Osteocyte (in vitro differentiated cells): ENCODE results near the gene TRAF3. TPM values are rescaled to one million over a fixed set of nuclear protein-coding genes. Genes with fewer than 3 reads are reported as not detected.

Source experiments
- DNase-seq: peaks from one replicate; pipeline ENCODE4 v3.0.0; 2021; ENCODE audit warnings: mixed read lengths; ENCODE audit not compliant: unreplicated experiment; ENCODE audit errors: extremely low spot score
- H3K27ac Mint-ChIP-seq: one replicate; pipeline ENCODE4 v1.8.0; 2021; ENCODE audit warnings: mild to moderate bottlenecking, mixed read lengths; ENCODE audit not compliant: unreplicated experiment
- H3K27me3 Mint-ChIP-seq: one replicate; pipeline ENCODE4 v1.8.0; 2021; ENCODE audit warnings: mixed read lengths; ENCODE audit not compliant: unreplicated experiment
- H3K36me3 Mint-ChIP-seq: one replicate; pipeline ENCODE4 v1.8.0; 2021; ENCODE audit warnings: mixed read lengths; ENCODE audit not compliant: unreplicated experiment
- H3K4me1 Mint-ChIP-seq: one replicate; pipeline ENCODE4 v1.8.0; 2021; ENCODE audit warnings: mixed read lengths; ENCODE audit not compliant: unreplicated experiment
- H3K4me3 Mint-ChIP-seq: one replicate; pipeline ENCODE4 v1.8.0; 2021; ENCODE audit warnings: mild to moderate bottlenecking, moderate library complexity, mixed read lengths; ENCODE audit not compliant: unreplicated experiment
- H3K9me3 Mint-ChIP-seq: one replicate; pipeline ENCODE4 v1.8.0; 2021; ENCODE audit warnings: mixed read lengths; ENCODE audit not compliant: unreplicated experiment
- total RNA-seq: library from RNA; stranded (reverse); gene quantifications from 2 replicates; pipeline ENCODE4 v1.2.1, GENCODE V29; 2021
- TF ChIP-seq, protein P1 (sequence below): fragments of 200-600 bp; sonication (generic); IDR thresholded peaks from 2 replicates; pipeline ENCODE4 v1.5.0; 2021; ENCODE audit warnings: antibody characterized with exemption, mild to moderate bottlenecking, moderate library complexity

Gene TRAF3
- total RNA-seq, 1 donor from 2014 or later, result 15.9 TPM

DNA sequence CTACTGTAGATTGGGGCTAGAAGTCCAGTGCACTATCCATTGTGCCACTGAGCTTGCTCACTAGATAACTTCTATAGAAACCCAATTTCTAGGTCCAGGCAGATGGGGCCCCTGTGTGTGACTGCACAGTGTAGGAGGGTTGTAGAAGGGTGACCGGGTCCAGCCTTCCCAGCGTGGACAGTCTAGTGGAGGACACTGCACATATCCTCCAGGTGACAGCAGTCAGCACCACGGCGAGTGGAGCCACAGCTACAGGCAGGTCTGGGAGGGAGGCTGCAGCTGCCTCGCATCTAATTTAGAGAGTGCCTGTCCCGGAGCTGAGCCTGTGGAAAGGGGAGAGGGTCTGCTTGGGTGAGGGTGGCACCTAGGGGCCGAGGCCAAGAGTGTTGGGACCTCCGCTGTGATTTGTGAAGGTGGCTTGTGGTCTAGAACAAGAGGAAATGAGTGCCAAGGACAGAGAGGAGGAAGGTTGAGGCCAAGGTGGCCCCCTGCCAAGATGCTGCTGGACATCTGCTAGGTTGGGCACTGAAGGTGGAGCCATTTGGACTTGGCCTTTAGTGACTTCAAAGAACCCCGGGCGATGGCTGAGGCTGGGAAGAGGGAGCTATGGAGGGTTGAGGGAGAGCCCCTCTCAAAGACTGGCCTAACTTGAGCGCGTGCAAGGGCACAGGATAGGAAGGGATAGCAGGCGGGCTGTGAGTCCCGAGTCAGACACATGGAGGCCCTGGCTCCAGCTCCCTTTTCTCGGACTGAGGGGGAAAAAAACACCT, 46.0 kb upstream of the TRAF3 start:
- TF ChIP-seq, protein P1, sequence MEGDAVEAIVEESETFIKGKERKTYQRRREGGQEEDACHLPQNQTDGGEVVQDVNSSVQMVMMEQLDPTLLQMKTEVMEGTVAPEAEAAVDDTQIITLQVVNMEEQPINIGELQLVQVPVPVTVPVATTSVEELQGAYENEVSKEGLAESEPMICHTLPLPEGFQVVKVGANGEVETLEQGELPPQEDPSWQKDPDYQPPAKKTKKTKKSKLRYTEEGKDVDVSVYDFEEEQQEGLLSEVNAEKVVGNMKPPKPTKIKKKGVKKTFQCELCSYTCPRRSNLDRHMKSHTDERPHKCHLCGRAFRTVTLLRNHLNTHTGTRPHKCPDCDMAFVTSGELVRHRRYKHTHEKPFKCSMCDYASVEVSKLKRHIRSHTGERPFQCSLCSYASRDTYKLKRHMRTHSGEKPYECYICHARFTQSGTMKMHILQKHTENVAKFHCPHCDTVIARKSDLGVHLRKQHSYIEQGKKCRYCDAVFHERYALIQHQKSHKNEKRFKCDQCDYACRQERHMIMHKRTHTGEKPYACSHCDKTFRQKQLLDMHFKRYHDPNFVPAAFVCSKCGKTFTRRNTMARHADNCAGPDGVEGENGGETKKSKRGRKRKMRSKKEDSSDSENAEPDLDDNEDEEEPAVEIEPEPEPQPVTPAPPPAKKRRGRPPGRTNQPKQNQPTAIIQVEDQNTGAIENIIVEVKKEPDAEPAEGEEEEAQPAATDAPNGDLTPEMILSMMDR, result no peak
- Mint-ChIP-seq H3K4me1 (no peaks in the 10 kb centered on the region), H3K4me3 (no peak overlapping the region), H3K27ac (no peak overlapping the region), H3K9me3 (no peaks in the 10 kb centered on the region), H3K27me3 (no peaks in the 10 kb centered on the region), H3K36me3 (peaks cover 33% of the 10 kb centered on the region)
- DNase-seq, result peak; percentile 71

DNA sequence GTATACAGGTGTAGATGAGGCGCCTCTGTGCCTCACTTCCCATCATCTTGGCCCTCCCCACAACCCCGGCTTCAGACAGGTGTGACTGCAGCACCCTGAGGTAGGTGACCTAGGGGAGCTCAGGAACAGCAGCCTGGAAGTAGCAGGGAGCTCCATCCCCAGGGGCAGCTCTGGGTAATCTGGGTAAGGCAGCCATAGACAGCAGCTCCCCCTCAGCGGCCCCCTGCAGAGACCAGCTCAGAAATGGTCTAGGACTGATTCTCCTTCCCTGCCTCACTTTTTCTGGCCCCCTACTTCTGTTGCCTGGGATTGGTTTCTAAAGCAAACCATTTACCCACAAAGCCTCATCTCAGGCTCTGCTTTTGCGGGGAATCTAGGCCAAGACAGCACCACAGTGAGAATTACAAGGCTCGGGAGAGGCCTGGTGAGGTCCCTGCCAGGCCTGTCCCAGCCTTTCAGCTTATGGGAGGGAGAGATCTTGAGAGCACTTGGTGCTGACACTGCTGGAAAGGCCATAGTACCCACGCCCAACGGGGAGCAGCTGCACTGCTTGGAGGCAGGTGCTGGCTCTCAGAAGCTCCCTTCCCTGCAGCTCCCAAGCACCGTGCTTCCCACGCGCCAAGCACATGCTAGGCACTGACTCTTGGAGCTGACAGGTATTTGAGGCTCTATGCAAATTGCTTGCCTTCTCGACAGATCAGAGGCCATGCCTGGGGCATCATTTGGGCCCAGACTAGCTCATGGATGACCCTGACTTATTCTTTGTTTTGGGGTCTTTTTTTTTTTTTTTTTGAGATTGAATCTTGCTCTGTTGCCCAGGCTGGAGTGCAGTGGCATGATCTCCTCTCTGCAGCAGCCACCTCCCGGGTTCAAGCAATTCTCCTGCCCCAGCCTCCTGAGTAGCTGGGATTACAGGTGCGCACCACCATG, 45.1 kb upstream of the TRAF3 start:
- peaks cover 26% of the 10 kb centered on the region for H3K36me3 Mint-ChIP-seq
- no peak overlapping the region for H3K27ac Mint-ChIP-seq
- no peaks in the 10 kb centered on the region for H3K4me1 Mint-ChIP-seq

DNA sequence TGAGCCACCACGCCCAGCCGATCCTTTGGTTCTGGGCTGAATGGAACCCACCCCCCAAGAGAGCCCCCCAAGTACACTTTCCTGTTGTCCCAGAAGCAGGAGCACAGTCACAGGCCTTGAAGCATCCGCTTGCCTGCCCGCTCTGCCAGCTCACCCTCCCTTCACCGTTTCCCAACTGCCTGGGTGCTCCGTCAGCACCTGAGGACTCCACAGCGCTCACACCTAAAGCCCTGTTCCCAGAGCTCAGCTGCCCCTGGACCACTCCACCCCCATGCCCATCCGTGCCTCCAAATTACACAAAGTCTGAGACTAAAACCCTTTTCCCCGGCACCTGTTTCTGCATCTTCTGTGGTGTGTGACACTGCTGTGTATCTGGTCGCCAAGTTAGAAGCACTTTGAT, 44.3 kb upstream of the TRAF3 start:
- no peak overlapping the region for H3K27ac Mint-ChIP-seq
- peak; percentile 68 for DNase-seq

More for the DNA sequence above, 45.1 kb upstream of the TRAF3 start:
- peak; percentile 71 for DNase-seq
- Mint-ChIP-seq H3K4me3 (no peak overlapping the region), H3K27me3 (no peaks in the 10 kb centered on the region), H3K9me3 (no peaks in the 10 kb centered on the region)
- TF ChIP-seq, protein P1, result no peak

DNA sequence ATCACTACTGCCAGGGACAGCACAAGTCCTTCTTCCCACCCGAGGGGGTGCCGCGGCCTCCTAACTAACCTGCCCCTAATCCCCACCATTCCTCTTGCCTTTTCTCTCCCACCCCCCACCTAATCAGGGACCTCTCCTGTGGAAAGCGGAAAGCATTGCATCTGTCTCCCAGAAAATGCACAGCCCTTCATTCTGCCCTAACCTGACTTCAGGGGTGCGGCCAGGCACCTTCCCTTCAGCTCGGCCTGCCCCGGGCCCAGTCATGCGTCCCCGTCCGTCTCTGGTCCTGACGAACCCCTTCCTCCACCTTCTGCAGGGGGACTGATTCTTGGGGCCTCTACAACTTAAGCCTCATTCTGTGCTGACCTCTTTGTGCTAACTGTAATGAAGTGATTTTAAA, 43.9 kb upstream of the TRAF3 start:
- H3K27ac Mint-ChIP-seq, result no peak overlapping the region
- TF ChIP-seq, protein P1, result no peak
- DNase-seq, result peak; percentile 79
- no peaks in the 10 kb centered on the region for H3K27me3 Mint-ChIP-seq
- H3K9me3 Mint-ChIP-seq, result no peaks in the 10 kb centered on the region
- no peak overlapping the region for H3K4me3 Mint-ChIP-seq
- no peaks in the 10 kb centered on the region for H3K4me1 Mint-ChIP-seq
- H3K36me3 Mint-ChIP-seq, result peaks cover 19% of the 10 kb centered on the region

More for the DNA sequence above, 44.3 kb upstream of the TRAF3 start:
- no peaks in the 10 kb centered on the region for H3K9me3 Mint-ChIP-seq
- peaks cover 23% of the 10 kb centered on the region for H3K36me3 Mint-ChIP-seq
- no peaks in the 10 kb centered on the region for H3K4me1 Mint-ChIP-seq
- H3K27me3 Mint-ChIP-seq, result no peaks in the 10 kb centered on the region
- TF ChIP-seq, protein P1, result no peak
- H3K4me3 Mint-ChIP-seq, result no peak overlapping the region

DNA sequence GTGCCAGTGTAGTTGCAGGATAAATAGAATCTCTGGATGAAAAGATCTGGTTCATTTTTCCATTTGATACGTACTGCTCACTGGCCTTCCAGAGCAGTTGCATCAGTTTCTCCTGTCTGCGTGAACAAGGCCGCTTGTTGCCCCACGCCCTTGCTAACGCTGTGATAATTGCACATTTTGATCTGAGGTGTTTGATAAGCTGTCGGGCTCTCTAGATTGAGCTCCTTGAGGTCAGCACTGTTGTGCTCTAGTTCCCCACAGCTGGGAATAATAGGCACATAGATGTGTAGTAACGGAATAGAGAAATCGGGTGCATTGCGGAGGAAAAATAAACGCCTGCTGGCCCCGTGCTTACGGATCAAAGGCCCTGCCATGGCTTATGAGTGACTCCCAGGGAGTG, 42.8 kb upstream of the TRAF3 start:
- peaks cover 16% of the 10 kb centered on the region for H3K36me3 Mint-ChIP-seq
- no peaks in the 10 kb centered on the region for H3K9me3 Mint-ChIP-seq
- peak; percentile 64 for DNase-seq
- H3K27ac Mint-ChIP-seq, result no peak overlapping the region
- no peaks in the 10 kb centered on the region for H3K4me1 Mint-ChIP-seq
- no peak overlapping the region for H3K4me3 Mint-ChIP-seq
- TF ChIP-seq, protein P1, result no peak
- no peaks in the 10 kb centered on the region for H3K27me3 Mint-ChIP-seq
